ENCODE measurements around the gene PCDHGB4.
"Not testable (repeated sequence)": the region's sequence is repeated elsewhere in the genome, so short reads cannot be mapped to it uniquely, and the experiment has no call there.

PCDHGB4 gene

DNA sequence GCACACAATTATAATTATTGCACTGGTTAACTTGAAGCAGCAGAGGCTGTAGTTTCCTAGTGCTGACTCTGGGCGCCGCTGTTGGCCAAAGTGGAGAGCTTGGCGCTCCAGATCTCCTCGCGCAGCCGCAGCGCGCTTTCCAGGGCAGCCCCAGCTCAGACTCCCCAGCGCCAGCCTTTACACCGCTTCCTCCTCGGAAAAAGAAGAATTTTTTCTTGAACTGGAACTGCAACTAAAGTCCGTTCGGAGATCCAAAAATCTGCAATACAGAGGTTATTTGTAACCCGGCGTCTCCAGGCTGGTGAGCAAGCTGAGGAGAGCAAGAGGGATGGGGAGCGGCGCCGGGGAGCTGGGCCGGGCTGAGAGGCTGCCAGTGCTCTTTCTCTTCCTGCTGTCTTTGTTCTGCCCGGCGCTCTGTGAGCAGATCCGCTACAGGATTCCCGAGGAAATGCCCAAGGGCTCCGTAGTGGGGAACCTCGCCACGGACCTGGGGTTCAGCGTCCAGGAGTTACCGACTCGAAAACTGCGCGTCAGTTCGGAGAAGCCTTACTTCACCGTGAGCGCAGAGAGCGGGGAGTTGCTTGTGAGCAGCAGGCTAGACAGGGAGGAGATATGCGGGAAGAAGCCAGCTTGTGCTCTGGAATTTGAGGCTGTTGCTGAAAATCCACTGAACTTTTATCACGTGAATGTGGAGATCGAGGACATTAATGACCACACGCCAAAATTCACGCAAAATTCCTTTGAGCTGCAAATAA is at the start of gene PCDHGB4:
Gene PCDHGB4, plus strand, starts transcription at position 142 of the 755 bp plus-strand sequence. Its CDS starts 187 bp downstream, at position 329.
- Mint-ChIP-seq H3K9me3 (peaks cover 39% of the 10 kb centered on the region), H3K4me3 (peak within 1 kb of the TSS; percentile 36), H3K27me3 (ENCODE audit: low read depth) (peaks cover 23% of the 10 kb centered on the region)
- H3K27ac Mint-ChIP-seq; DNase-seq (ENCODE audit: low spot score); H3K4me1 Mint-ChIP-seq (ENCODE audit: low read depth); H3K36me3 Mint-ChIP-seq (ENCODE audit: low read depth): not testable (repeated sequence)

DNA sequence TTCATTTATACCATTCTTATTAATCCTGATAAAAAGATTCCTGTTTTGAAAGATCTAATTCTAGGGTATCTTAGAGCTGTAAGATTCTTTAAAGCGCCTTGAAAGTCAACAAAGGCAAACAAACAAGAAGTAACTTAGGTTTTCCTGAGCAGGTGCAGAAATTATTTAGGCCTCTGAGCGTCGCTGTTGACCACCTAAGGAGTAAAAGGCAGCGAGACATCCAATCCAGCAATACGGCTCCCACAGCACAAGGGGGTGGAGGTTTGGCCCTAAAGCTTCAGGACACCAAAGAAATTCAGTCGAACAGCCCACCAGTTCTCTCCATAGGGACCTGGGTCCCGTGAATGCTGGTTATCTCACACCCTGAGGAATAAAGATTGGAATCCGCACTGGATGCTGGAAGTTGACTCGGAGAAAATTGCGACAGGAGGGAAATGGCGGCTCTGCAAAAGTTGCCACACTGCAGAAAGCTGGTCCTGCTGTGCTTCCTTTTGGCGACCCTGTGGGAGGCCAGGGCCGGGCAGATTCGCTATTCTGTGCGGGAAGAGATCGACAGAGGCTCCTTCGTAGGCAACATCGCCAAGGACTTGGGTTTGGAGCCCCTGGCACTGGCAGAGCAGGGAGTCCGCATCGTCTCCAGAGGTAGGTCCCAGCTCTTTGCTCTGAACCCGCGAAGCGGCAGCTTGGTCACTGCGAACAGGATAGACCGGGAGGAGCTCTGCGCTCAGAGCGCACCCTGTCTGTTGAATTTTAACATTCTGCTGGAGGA is 48.8 kb upstream of the PCDHGB4 start, which contains the start of gene PCDHGA2:
Gene PCDHGA2, plus strand, starts transcription at position 223 of the 769 bp plus-strand sequence.
- no peak for DNase-seq (ENCODE audit: low spot score)
- Mint-ChIP-seq H3K27me3 (ENCODE audit: low read depth) (peaks cover 49% of the 10 kb centered on the region), H3K9me3 (peaks cover 26% of the 10 kb centered on the region), H3K4me3 (peak within 1 kb of the TSS; percentile 80), H3K4me1 (ENCODE audit: low read depth) (no peaks in the 10 kb centered on the region), H3K27ac (no peak within 1 kb of the TSS), H3K36me3 (ENCODE audit: low read depth) (peaks cover 3% of the 10 kb centered on the region)

DNA sequence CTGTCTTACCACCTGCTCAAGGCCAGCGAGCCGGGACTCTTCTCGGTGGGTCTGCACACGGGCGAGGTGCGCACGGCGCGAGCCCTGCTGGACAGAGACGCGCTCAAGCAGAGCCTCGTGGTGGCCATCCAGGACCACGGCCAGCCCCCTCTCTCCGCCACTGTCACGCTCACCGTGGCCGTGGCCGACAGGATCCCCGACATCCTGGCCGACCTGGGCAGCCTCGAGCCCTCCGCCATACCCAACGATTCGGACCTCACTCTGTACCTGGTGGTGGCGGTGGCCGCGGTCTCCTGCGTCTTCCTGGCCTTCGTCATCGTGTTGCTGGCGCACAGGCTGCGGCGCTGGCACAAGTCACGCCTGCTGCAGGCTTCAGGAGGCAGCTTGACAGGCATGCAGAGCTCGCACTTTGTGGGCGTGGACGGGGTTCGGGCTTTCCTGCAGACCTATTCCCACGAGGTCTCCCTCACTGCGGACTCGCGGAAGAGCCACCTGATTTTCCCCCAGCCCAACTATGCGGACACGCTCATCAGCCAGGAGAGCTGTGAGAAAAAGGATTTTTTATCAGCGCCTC is 46.6 kb upstream of the PCDHGB4 start:
- H3K27ac Mint-ChIP-seq; DNase-seq (ENCODE audit: low spot score); H3K36me3 Mint-ChIP-seq (ENCODE audit: low read depth); H3K4me1 Mint-ChIP-seq (ENCODE audit: low read depth); H3K4me3 Mint-ChIP-seq: not testable (repeated sequence)
- peaks cover 30% of the 10 kb centered on the region for H3K9me3 Mint-ChIP-seq
- H3K27me3 Mint-ChIP-seq (ENCODE audit: low read depth): peaks cover 38% of the 10 kb centered on the region

DNA sequence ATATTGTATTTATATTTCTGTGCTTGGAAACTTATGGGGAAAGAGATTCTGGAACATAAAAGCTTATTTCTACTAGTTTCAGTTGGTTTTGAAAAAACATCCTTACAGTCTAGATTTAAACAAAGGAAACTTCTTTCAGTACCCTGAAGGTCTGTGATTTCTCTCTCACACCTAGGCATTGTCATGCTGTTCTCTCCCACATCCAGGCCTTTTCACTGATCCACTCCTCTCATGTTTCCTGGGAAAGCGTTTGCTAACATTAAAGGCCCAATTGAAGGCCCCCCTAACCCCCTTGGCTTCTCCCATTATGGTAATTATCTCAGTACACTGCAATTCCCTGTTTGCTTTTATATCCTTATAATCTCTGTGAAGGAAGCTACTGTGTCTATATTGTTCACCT is 44.7 kb upstream of the PCDHGB4 start:
- no peak for DNase-seq (ENCODE audit: low spot score)
- Mint-ChIP-seq H3K4me3 (no peak overlapping the region), H3K4me1 (ENCODE audit: low read depth) (no peaks in the 10 kb centered on the region), H3K9me3 (peaks cover 34% of the 10 kb centered on the region), H3K36me3 (ENCODE audit: low read depth) (peaks cover 3% of the 10 kb centered on the region), H3K27me3 (ENCODE audit: low read depth) (peaks cover 27% of the 10 kb centered on the region), H3K27ac (no peak overlapping the region)

DNA sequence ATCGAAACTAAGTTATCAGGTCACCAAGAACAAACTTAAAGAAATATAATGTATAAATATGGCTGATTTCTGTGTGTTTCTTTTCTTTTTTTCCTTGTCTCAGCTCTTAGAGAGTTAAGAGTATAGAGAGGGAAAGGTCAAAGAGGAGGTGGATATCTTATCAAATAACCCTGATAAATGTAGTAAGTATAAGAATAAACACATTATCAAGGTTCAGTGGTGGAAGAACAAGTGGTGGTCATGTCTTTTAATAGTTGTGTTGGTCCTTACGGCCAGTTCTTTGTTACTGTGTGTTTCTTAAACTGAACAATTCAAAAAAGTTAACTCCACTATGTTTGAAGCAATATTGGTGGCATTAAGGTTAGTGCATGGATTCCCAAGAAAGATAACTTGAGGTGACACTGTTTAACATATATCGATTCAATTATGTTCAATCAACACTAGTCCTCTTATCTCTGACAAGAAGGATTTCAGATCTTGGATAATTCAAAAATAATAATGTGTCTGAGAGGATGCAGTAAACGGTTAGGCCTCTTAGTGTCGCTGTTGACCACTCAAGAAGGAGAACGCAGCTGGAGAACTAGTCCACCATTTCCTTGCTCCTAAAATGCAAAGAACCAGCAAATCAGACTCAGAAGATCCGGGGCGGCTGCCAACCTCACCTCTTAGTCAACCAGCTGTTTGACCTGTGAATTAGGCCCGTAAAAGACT is 44.1 kb upstream of the PCDHGB4 start, which contains the start of gene PCDHGA3:
Gene PCDHGA3, plus strand, starts transcription at position 588 of the 711 bp plus-strand sequence. CDS start 205 bp downstream, outside the sequence.
- Mint-ChIP-seq H3K27me3 (ENCODE audit: low read depth) (peaks cover 21% of the 10 kb centered on the region), H3K4me3 (peak within 1 kb of the TSS; percentile 75), H3K27ac (no peak within 1 kb of the TSS), H3K4me1 (ENCODE audit: low read depth) (no peaks in the 10 kb centered on the region), H3K9me3 (peaks cover 34% of the 10 kb centered on the region), H3K36me3 (ENCODE audit: low read depth) (peaks cover 3% of the 10 kb centered on the region)
- no peak for DNase-seq (ENCODE audit: low spot score)

DNA sequence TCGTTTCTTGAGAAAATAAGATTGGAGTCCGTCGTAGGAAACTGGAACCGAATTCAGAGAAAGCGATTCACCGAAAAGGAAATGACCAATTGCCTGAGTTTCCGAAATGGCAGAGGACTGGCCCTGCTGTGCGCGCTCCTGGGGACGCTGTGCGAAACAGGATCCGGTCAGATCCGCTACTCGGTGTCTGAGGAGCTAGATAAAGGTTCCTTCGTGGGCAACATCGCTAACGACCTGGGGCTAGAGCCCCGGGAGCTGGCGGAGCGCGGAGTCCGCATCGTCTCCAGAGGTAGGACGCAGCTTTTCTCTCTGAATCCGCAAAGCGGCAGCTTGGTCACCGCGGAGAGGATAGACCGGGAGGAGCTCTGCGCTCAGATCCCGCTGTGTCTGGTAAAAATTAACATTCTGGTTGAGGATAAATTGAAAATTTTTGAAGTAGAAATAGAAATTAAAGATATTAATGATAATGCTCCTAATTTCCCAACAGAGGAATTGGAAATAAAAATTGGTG is 43.5 kb upstream of the PCDHGB4 start:
- H3K4me1 Mint-ChIP-seq (ENCODE audit: low read depth): no peaks in the 10 kb centered on the region
- peaks cover 15% of the 10 kb centered on the region for H3K27me3 Mint-ChIP-seq (ENCODE audit: low read depth)
- peaks cover 3% of the 10 kb centered on the region for H3K36me3 Mint-ChIP-seq (ENCODE audit: low read depth)
- peaks cover 34% of the 10 kb centered on the region for H3K9me3 Mint-ChIP-seq
- DNase-seq (ENCODE audit: low spot score): no peak
- peak overlapping the region; percentile 75 for H3K4me3 Mint-ChIP-seq
- no peak overlapping the region for H3K27ac Mint-ChIP-seq

DNA sequence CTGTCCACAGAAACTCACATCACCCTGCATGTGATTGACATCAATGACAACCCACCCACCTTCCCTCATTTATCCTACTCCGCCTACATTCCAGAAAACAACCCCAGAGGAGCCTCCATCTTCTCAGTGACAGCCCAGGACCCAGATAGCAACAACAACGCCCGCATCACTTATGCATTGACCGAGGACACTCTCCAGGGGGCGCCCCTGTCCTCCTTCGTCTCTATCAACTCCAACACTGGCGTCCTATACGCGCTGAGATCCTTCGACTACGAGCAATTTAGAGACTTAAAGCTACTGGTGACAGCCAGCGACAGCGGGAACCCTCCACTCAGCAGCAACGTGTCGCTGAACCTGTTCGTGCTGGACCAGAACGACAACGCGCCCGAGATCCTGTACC is 42.2 kb upstream of the PCDHGB4 start:
- H3K27me3 Mint-ChIP-seq (ENCODE audit: low read depth): peaks cover 13% of the 10 kb centered on the region
- peaks cover 2% of the 10 kb centered on the region for H3K4me1 Mint-ChIP-seq (ENCODE audit: low read depth)
- DNase-seq (ENCODE audit: low spot score): no peak
- H3K4me3 Mint-ChIP-seq: no peak overlapping the region
- H3K9me3 Mint-ChIP-seq: peaks cover 35% of the 10 kb centered on the region
- H3K27ac Mint-ChIP-seq: no peak overlapping the region
- peaks cover 1% of the 10 kb centered on the region for H3K36me3 Mint-ChIP-seq (ENCODE audit: low read depth)

DNA sequence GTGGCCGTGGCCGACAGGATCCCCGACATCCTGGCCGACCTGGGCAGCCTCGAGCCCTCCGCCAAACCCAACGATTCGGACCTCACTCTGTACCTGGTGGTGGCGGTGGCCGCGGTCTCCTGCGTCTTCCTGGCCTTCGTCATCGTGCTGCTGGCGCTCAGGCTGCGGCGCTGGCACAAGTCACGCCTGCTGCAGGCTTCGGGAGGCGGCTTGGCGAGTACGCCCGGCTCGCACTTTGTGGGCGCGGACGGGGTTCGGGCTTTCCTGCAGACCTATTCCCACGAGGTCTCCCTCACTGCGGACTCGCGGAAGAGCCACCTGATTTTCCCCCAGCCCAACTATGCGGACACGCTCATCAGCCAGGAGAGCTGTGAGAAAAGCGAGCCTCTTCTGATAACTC is 41.5 kb upstream of the PCDHGB4 start:
- H3K4me3 Mint-ChIP-seq; DNase-seq (ENCODE audit: low spot score); H3K4me1 Mint-ChIP-seq (ENCODE audit: low read depth); H3K27ac Mint-ChIP-seq; H3K36me3 Mint-ChIP-seq (ENCODE audit: low read depth): not testable (repeated sequence)
- H3K27me3 Mint-ChIP-seq (ENCODE audit: low read depth): peaks cover 12% of the 10 kb centered on the region
- H3K9me3 Mint-ChIP-seq: peaks cover 36% of the 10 kb centered on the region

DNA sequence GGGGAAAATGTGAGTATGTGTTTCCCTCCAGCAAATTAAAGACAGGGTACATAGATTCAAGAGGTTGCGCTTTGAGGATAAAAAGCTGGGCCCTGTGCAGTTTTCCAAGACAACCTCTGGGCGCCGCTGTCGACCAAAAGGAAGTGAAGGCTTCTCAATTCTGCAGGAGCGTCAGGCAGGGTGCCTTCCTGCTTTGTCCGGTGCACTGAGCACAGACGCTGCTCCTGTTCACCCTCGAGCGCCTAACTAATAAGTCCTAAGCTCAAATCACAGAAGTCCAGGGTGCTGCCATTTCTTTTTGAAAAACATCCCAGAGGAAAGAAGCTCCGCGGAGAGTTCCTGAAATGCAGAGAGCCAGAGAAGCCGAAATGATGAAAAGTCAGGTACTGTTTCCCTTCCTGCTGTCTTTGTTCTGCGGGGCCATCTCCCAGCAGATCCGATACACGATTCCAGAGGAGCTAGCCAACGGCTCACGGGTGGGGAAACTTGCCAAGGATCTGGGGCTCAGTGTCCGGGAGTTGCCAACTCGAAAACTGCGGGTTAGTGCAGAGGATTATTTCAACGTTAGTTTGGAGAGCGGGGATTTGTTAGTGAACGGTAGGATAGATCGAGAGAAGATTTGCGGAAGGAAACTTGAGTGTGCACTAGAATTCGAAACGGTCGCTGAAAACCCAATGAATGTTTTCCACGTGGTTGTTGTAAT is 37.4 kb upstream of the PCDHGB4 start, which contains the start of gene PCDHGB1:
Gene PCDHGB1, plus strand, starts transcription at position 183 of the 703 bp plus-strand sequence. Its CDS starts 162 bp downstream, at position 345.
- peak; percentile 27 for DNase-seq (ENCODE audit: low spot score)
- peaks cover 29% of the 10 kb centered on the region for H3K9me3 Mint-ChIP-seq
- H3K27ac Mint-ChIP-seq: no peak within 1 kb of the TSS
- peaks cover 1% of the 10 kb centered on the region for H3K36me3 Mint-ChIP-seq (ENCODE audit: low read depth)
- H3K4me3 Mint-ChIP-seq: peak within 1 kb of the TSS; percentile 81
- H3K27me3 Mint-ChIP-seq (ENCODE audit: low read depth): peaks cover 14% of the 10 kb centered on the region
- peaks cover 2% of the 10 kb centered on the region for H3K4me1 Mint-ChIP-seq (ENCODE audit: low read depth)

DNA sequence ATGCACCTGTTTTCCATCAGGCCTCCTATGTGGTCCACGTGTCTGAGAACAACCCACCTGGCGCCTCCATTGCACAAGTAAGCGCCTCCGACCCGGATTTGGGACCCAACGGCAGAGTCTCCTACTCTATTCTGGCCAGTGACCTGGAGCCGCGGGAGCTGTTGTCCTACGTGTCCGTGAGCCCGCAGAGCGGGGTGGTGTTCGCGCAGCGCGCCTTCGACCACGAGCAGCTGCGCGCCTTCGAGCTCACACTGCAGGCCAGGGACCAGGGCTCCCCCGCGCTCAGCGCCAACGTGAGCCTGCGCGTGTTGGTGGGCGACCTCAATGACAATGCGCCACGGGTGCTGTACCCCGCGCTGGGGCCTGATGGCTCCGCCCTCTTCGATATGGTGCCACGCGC is 35.9 kb upstream of the PCDHGB4 start:
- peaks cover 13% of the 10 kb centered on the region for H3K27me3 Mint-ChIP-seq (ENCODE audit: low read depth)
- DNase-seq (ENCODE audit: low spot score): no peak
- H3K4me1 Mint-ChIP-seq (ENCODE audit: low read depth): peaks cover 2% of the 10 kb centered on the region
- H3K4me3 Mint-ChIP-seq: no peak overlapping the region
- H3K9me3 Mint-ChIP-seq: peaks cover 25% of the 10 kb centered on the region
- H3K27ac Mint-ChIP-seq: no peak overlapping the region
- H3K36me3 Mint-ChIP-seq (ENCODE audit: low read depth): peaks cover 1% of the 10 kb centered on the region

DNA sequence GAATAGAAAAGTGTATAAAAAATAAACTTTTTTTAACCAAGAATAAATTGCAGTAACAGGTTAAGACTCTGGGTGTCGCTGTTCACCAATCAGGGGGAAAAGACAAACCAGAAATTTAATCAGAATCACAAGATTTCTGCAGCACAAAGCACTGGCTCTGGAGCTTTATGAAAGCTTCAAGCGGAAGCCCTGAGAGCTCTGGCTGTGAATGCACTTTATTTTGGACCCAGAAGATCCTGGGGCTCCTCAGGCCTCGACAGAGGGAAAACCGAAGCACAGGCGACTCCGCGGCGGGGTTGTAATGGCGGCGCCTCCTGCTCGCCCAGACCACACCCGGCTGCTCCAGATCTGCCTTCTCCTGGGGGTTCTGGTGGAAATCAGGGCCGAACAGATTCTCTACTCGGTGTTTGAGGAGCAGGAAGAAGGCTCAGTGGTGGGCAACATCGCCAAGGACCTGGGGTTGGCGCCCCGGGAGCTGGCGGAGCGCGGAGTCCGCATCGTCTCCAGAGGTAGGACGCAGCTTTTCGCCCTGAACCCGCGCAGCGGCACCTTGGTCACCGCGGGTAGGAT is 32.5 kb upstream of the PCDHGB4 start, which contains the start of gene PCDHGA4:
Gene PCDHGA4, plus strand, starts transcription at position 122 of the 570 bp plus-strand sequence. Its CDS starts 87 bp downstream, at position 209.
- H3K9me3 Mint-ChIP-seq: peaks cover 21% of the 10 kb centered on the region
- H3K36me3 Mint-ChIP-seq (ENCODE audit: low read depth): peaks cover 1% of the 10 kb centered on the region
- H3K27ac Mint-ChIP-seq: no peak within 1 kb of the TSS
- H3K4me1 Mint-ChIP-seq (ENCODE audit: low read depth): peaks cover 4% of the 10 kb centered on the region
- H3K4me3 Mint-ChIP-seq: peak within 1 kb of the TSS; percentile 61
- no peak for DNase-seq (ENCODE audit: low spot score)
- H3K27me3 Mint-ChIP-seq (ENCODE audit: low read depth): peaks cover 15% of the 10 kb centered on the region

DNA sequence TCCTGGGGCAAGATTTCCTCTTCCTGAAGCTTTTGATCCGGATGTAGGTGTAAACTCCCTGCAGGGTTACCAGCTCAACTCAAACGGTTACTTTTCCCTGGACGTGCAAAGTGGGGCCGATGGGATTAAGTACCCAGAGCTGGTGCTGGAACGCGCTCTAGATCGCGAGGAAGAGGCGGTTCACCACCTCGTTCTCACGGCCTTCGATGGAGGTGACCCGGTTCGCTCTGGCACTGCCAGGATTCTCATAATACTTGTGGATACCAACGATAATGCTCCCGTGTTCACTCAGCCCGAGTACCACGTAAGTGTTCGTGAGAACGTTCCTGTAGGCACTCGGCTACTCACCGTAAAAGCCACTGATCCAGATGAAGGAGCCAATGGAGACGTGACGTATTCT is 31.9 kb upstream of the PCDHGB4 start:
- Mint-ChIP-seq H3K36me3 (ENCODE audit: low read depth) (no peaks in the 10 kb centered on the region), H3K4me1 (ENCODE audit: low read depth) (peaks cover 2% of the 10 kb centered on the region), H3K27ac (no peak overlapping the region), H3K27me3 (ENCODE audit: low read depth) (peaks cover 15% of the 10 kb centered on the region), H3K9me3 (peaks cover 22% of the 10 kb centered on the region), H3K4me3 (peak overlapping the region; percentile 61)
- no peak for DNase-seq (ENCODE audit: low spot score)

All from T-helper 2 cell treated with Interferon-gamma antibody and Interleukin-4, amounts not matched to agents 5 μg/mL and 100 μg/mL, for 36 hours (primary cell).